K562 (cell line): ENCODE results near the gene NRM. TPM values are rescaled to one million over a fixed set of nuclear protein-coding genes. Genes with fewer than 3 reads are reported as not detected.
A peak's percentile ranks its signal among the peaks of the same experiment; 100 is the strongest.

Source experiments
- DNMT1 ChIP-seq: fragments of 450-650 bp; IDR thresholded peaks from 2 replicates; pipeline ENCODE4 v1.6.1; 2016; ENCODE audit warnings: antibody characterized with exemption, mild to moderate bottlenecking
- GATAD2A ChIP-seq: fragments of 450-650 bp; IDR thresholded peaks from 2 replicates; pipeline ENCODE4 v1.6.1; 2017
- KLF10 ChIP-seq: fragments of 250-450 bp; sonication (Bioruptor Pico); IDR thresholded peaks from 2 replicates; pipeline ENCODE4 v1.6.1; 2021; ENCODE audit warnings: matching md5 sums
- MYC ChIP-seq, 2 experiments: fragments of 250-450 bp in 1 of 2; sonication (Bioruptor Pico) in 1 of 2; IDR thresholded peaks; 2 replicates each; pipeline versions ENCODE4 v1.5.1 to v1.6.1; 2012 to 2021; ENCODE audit warnings: low read depth in 2 of 2, borderline replicate concordance in 1 of 2, improper control_type of control experiment in 1 of 2, low read length in 1 of 2, mild to moderate bottlenecking in 1 of 2, moderate library complexity in 1 of 2
- NEUROD1 ChIP-seq: fragments of 150-350 bp; IDR thresholded peaks from 2 replicates; pipeline ENCODE4 v1.6.1; 2014; ENCODE audit warnings: borderline replicate concordance, low read length, low read depth; ENCODE audit not compliant: partially characterized antibody
- PHF21A ChIP-seq: fragments of 450-650 bp; IDR thresholded peaks from 2 replicates; pipeline ENCODE4 v1.6.1; 2017; ENCODE audit warnings: low read depth, borderline replicate concordance
- SMARCA4 ChIP-seq: fragments of 450-650 bp; IDR thresholded peaks from 2 replicates; pipeline ENCODE4 v1.6.1; 2016
- SMARCB1 ChIP-seq: IDR thresholded peaks from 2 replicates; pipeline ENCODE4 v1.6.1; 2011; ENCODE audit warnings: improper control_type of control experiment, low read depth; ENCODE audit not compliant: insufficient read length
- ZFPM2 ChIP-seq: fragments of 250-450 bp; sonication (Bioruptor Pico); IDR thresholded peaks from 2 replicates; pipeline ENCODE4 v1.5.1; 2022; ENCODE audit warnings: mild to moderate bottlenecking
- ZSCAN29 ChIP-seq: fragments of 450-650 bp; IDR thresholded peaks from 2 replicates; pipeline ENCODE4 v1.6.1; 2017
- polyA plus RNA-seq, 8 experiments: library from polyadenylated mRNA; depleted of rRNA in 4 of 8; stranded (reverse) in 5 of 8; unstranded in 3 of 8; fragments of >200 nt; fragmentation: Nextera tagmentation in 2 of 8; fragmentation: Illumina TruSeq in 1 of 8; extraction: Ambion mirVana in 2 of 8; extraction: Trizol in 1 of 8; gene quantifications; 2 replicates each; pipeline versions ENCODE4 v1.2.1 to v1.2.3, GENCODE V29; 2011 to 2014; ENCODE audit warnings: inconsistent platforms in 1 of 8, missing spikeins in 1 of 8
- total RNA-seq, 7 experiments: library from RNA; depleted of rRNA in 6 of 7; stranded (reverse); fragments of >200 nt in 6 of 7; fragmentation: Illumina TruSeq in 2 of 7; extraction: Trizol in 2 of 7; gene quantifications; 2 replicates each; pipeline versions ENCODE4 v1.2.1 to v1.2.3, GENCODE V29; 2011 to 2021; ENCODE audit warnings: low replicate concordance in 1 of 7
- TF ChIP-seq, protein P1 (sequence below): fragments of 450-650 bp; formaldehyde crosslinking; IDR thresholded peaks from 2 replicates; pipeline ENCODE4 v1.4.0; 2022; ENCODE audit warnings: missing genetic modification characterization
- TF ChIP-seq, protein P2 (sequence below): fragments of 450-650 bp; formaldehyde crosslinking; IDR thresholded peaks from 2 replicates; pipeline ENCODE4 v1.4.0; 2020; ENCODE audit warnings: mild to moderate bottlenecking, mixed read lengths
- TF ChIP-seq, protein P3 (sequence below), 2 experiments: fragments of 450-650 bp in 1 of 2; sonication (generic) in 1 of 2; formaldehyde crosslinking in 1 of 2; IDR thresholded peaks; 2 replicates each; pipeline versions ENCODE4 v1.7.1 to v1.9.0; 2016 to 2022; ENCODE audit warnings: inconsistent platforms in 1 of 2, mild to moderate bottlenecking in 1 of 2, missing genetic modification reagents in 1 of 2

NRM gene
- total and polyA plus RNA-seq, 9 of the 15 experiments (the other 6 are each of a cell fraction or from before 2014, with no cell fraction given) = 9.7 to 58.2 (median 18.1) TPM

DNA sequence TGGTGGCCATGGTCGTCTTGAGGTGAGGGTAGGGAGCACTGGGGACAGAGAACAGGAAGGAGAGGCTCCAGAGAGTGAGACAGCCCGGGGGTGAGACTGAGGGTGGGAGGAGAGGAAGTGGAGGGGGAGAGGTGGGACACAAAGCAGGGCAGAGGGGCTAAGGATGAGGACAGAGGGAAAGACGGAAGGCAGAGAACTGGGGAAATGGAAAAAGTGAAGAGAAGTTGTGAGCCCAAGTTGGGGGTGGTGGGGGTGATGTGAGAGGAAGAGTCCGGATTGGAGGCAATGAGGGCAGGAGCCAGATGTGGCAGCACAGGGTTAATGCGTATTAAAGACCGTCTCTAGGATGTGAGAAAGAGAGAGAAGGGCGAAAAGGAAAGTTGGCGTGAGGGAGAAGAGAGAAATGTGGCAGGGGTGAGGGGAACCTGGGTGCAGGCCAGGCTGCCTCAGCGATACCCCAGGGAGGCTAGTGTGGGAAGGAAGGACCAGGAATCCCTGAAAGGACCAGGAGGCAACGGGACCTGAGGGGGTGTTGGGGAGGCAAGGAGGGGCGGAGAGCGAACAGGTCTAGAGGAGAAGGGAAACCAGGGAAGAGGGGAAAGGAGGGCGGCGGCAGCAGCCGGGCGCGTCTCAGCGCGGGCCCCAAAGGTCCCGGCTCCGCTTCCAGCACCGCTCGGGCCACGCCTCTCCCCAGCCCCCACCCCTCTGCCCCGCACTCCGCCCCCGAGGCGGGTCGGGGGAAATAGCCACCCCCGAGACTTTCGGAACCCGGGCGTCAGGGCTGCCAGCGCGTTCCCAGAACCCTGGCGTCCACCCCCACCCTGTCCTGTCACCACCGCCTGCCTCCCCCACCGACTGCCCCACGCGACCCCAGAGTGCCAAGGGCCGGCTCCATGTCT is 4.5 kb downstream of the NRM start, which contains the start of gene PPP1R18 (continued):
- TF ChIP-seq MYC (IDR thresholded peaks at IDR 0.05; ENCODE audit: low read depth, low read length) = no peak
- no peak for TF ChIP-seq MYC (CRISPR knock-in tag; IDR thresholded peaks at IDR 0.05; ENCODE audit: borderline replicate concordance, low read depth)
- peak; percentile 54; the same call in 1 of the 2 replicates for TF ChIP-seq ZFPM2 (CRISPR knock-in tag)
- no peak for TF ChIP-seq NEUROD1
- TF ChIP-seq DNMT1 = 0 out of 2 replicates have a peak, but pooled peaks have one; percentile 73
- peak; percentile 55; the same call in 1 of the 2 replicates for TF ChIP-seq ZSCAN29
- TF ChIP-seq, protein P1, sequence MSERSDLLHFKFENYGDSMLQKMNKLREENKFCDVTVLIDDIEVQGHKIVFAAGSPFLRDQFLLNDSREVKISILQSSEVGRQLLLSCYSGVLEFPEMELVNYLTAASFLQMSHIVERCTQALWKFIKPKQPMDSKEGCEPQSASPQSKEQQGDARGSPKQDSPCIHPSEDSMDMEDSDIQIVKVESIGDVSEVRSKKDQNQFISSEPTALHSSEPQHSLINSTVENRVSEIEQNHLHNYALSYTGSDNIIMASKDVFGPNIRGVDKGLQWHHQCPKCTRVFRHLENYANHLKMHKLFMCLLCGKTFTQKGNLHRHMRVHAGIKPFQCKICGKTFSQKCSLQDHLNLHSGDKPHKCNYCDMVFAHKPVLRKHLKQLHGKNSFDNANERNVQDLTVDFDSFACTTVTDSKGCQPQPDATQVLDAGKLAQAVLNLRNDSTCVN (CRISPR knock-in tag) = peak; percentile 71; the same call in 1 of the 2 replicates
- TF ChIP-seq SMARCA4 = peak; percentile 50; the same call in 1 of the 2 replicates
- TF ChIP-seq, protein P2, sequence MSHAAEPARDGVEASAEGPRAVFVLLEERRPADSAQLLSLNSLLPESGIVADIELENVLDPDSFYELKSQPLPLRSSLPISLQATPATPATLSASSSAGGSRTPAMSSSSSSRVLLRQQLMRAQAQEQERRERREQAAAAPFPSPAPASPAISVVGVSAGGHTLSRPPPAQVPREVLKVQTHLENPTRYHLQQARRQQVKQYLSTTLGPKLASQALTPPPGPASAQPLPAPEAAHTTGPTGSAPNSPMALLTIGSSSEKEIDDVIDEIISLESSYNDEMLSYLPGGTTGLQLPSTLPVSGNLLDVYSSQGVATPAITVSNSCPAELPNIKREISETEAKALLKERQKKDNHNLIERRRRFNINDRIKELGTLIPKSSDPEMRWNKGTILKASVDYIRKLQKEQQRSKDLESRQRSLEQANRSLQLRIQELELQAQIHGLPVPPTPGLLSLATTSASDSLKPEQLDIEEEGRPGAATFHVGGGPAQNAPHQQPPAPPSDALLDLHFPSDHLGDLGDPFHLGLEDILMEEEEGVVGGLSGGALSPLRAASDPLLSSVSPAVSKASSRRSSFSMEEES = no peak
- TF ChIP-seq PHF21A = peak; percentile 74
- peak; percentile 63; the same call in 1 of the 2 replicates for TF ChIP-seq GATAD2A
- TF ChIP-seq SMARCB1 = no peak
- TF ChIP-seq KLF10 (CRISPR knock-in tag) = no peak
- TF ChIP-seq, protein P3, sequence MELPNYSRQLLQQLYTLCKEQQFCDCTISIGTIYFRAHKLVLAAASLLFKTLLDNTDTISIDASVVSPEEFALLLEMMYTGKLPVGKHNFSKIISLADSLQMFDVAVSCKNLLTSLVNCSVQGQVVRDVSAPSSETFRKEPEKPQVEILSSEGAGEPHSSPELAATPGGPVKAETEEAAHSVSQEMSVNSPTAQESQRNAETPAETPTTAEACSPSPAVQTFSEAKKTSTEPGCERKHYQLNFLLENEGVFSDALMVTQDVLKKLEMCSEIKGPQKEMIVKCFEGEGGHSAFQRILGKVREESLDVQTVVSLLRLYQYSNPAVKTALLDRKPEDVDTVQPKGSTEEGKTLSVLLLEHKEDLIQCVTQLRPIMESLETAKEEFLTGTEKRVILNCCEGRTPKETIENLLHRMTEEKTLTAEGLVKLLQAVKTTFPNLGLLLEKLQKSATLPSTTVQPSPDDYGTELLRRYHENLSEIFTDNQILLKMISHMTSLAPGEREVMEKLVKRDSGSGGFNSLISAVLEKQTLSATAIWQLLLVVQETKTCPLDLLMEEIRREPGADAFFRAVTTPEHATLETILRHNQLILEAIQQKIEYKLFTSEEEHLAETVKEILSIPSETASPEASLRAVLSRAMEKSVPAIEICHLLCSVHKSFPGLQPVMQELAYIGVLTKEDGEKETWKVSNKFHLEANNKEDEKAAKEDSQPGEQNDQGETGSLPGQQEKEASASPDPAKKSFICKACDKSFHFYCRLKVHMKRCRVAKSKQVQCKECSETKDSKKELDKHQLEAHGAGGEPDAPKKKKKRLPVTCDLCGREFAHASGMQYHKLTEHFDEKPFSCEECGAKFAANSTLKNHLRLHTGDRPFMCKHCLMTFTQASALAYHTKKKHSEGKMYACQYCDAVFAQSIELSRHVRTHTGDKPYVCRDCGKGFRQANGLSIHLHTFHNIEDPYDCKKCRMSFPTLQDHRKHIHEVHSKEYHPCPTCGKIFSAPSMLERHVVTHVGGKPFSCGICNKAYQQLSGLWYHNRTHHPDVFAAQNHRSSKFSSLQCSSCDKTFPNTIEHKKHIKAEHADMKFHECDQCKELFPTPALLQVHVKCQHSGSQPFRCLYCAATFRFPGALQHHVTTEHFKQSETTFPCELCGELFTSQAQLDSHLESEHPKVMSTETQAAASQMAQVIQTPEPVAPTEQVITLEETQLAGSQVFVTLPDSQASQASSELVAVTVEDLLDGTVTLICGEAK (IDR thresholded peaks at IDR 0.05) = 0 out of 2 replicates have a peak, but pooled peaks have one; percentile 60
- TF ChIP-seq, protein P3 (CRISPR knock-in tag; IDR thresholded peaks at IDR 0.05) = no peak
